ENCODE data around the gene PATJ.
A peak's percentile ranks its signal among the peaks of the same experiment; 100 is the strongest.

Gene PATJ

GRCh38 chr1:61754545-61754944 lies 12.3 kb downstream of the PATJ start:
- TF ChIP-seq CTCF (IDR thresholded peaks at IDR 0.05; ENCODE audit: low read depth, low read length), result no peak
- no peak for DNase-seq (ENCODE audit: extremely low read depth, low read depth)

GRCh38 chr1:61756773-61757172 lies 14.5 kb downstream of the PATJ start:
- DNase-seq (ENCODE audit: extremely low read depth, low read depth), result no peak
- TF ChIP-seq CTCF (IDR thresholded peaks at IDR 0.05; ENCODE audit: low read depth, low read length), result no peak

GRCh38 chr1:61757950-61758349 lies 15.7 kb downstream of the PATJ start:
- TF ChIP-seq CTCF (IDR thresholded peaks at IDR 0.05; ENCODE audit: low read depth, low read length), result no peak
- peak; percentile 32 for DNase-seq (ENCODE audit: extremely low read depth, low read depth)

- no peak for DNase-seq (ENCODE audit: extremely low read depth, low read depth)
- no peak for TF ChIP-seq CTCF (IDR thresholded peaks at IDR 0.05; ENCODE audit: low read depth, low read length)
These were observed 27.9 kb downstream of the PATJ start for GRCh38 chr1:61770131-61770530.

- no peak for DNase-seq (ENCODE audit: extremely low read depth, low read depth)
- TF ChIP-seq CTCF (IDR thresholded peaks at IDR 0.05; ENCODE audit: low read depth, low read length), result no peak
These were observed 33.8 kb downstream of the PATJ start for GRCh38 chr1:61776091-61776490.

GRCh38 chr1:61779231-61779630 lies 37.0 kb downstream of the PATJ start:
- no peak for DNase-seq (ENCODE audit: extremely low read depth, low read depth)
- TF ChIP-seq CTCF (IDR thresholded peaks at IDR 0.05; ENCODE audit: low read depth, low read length), result no peak

GRCh38 chr1:61781151-61781550 lies 38.9 kb downstream of the PATJ start:
- TF ChIP-seq CTCF (IDR thresholded peaks at IDR 0.05; ENCODE audit: low read depth, low read length), result no peak
- DNase-seq (ENCODE audit: extremely low read depth, low read depth), result no peak

Measured in AG09319 (cell line).